Thyroid gland (tissue), 4 donors: ENCODE measurements around the gene GORASP2. TPM values are rescaled to one million over a fixed set of nuclear protein-coding genes. Genes with fewer than 3 reads are reported as not detected.

Source experiments
- DNase-seq, 2 donors: peaks; one replicate each; pipeline ENCODE4 v3.0.0-alpha.2; 2019
- H3K27ac ChIP-seq, 3 donors: fragments of 200-600 bp; sonication (generic); 1 replicate in 2 of 3; 2 replicates in 1 of 3; pipeline ENCODE4 v1.5.1; 2016 to 2019; ENCODE audit warnings: mild to moderate bottlenecking in 1 of 3, moderate library complexity in 1 of 3
- H3K27me3 ChIP-seq: fragments of 200-600 bp; sonication (generic); one replicate; pipeline ENCODE4 v1.5.1; 2019
- H3K36me3 ChIP-seq, 2 donors: fragments of 200-600 bp; sonication (generic); one replicate each; pipeline ENCODE4 v1.5.1; 2016 to 2019
- H3K4me1 ChIP-seq, 2 donors: fragments of 200-600 bp; sonication (generic); one replicate each; pipeline ENCODE4 v1.5.1; 2017 to 2019
- H3K4me3 ChIP-seq, 3 donors: fragments of 200-600 bp; sonication (generic); replicated peaks in 1 of 3; 1 replicate in 2 of 3; 2 replicates in 1 of 3; pipeline ENCODE4 v1.5.1; 2016; ENCODE audit warnings: mild to moderate bottlenecking in 1 of 3
- H3K9me3 ChIP-seq: fragments of 200-600 bp; sonication (generic); one replicate; pipeline ENCODE4 v1.5.1; 2017
- CTCF ChIP-seq, 6 experiments: fragments of 200-600 bp in 3 of 6; fragments of 450-650 bp in 3 of 6; sonication (generic) in 3 of 6; IDR thresholded peaks; one replicate each; pipeline ENCODE4 v1.5.1; 2016 to 2019; ENCODE audit warnings: antibody characterized with exemption in 6 of 6, mild to moderate bottlenecking in 2 of 6, inconsistent platforms in 1 of 6, moderate library complexity in 1 of 6
- POLR2A ChIP-seq, 2 donors: fragments of 450-650 bp; IDR thresholded peaks; one replicate each; pipeline ENCODE4 v1.6.1; 2017; ENCODE audit warnings: antibody characterized with exemption in 2 of 2, mild to moderate bottlenecking in 2 of 2, moderate library complexity in 1 of 2
- WGBS, 2 donors: methylation state at CpG; one replicate each; pipeline ENCODE4 v1.1.5; 2017; 5-methylcytosine and 5-hydroxymethylcytosine counted together
- intact Hi-C: fragments of 100-400 bp; cut with DNase I; formaldehyde crosslinking; loops from one replicate; pipeline ENCODE4 v1.15.1; 2023
- total RNA-seq, 4 donors: library from RNA; depleted of rRNA; stranded (reverse); fragments of >200 nt; gene quantifications; one replicate each; pipeline ENCODE4 v1.2.3, GENCODE V29; 2016

GORASP2 gene
- total RNA-seq, 4 donors from 2014 or later = 79.6 to 114 (median 87.1) TPM

GRCh38 chr2:171013851-171014250, 84.8 kb downstream of the GORASP2 start:
- peaks cover 0 to 15% of the 10 kb centered on the region in 2 donors for H3K36me3 ChIP-seq
- H3K27ac ChIP-seq = no peak overlapping the region
- WGBS, 2 donors = 56 to 95% methylated on average over 1 of the region's 1 CpG
- no peaks in the 10 kb centered on the region for H3K4me1 ChIP-seq
- no peak for DNase-seq
- no peak for TF ChIP-seq POLR2A (IDR thresholded peaks at IDR 0.05)
- no peak for TF ChIP-seq CTCF (IDR thresholded peaks at IDR 0.05)
- intact Hi-C loops = no loop called here
- no peak overlapping the region for H3K4me3 ChIP-seq
- H3K9me3 ChIP-seq = no peaks in the 10 kb centered on the region
- no peaks in the 10 kb centered on the region for H3K27me3 ChIP-seq

- Histone ChIP-seq H3K27ac (no peak overlapping the region), H3K4me1 (no peaks in the 10 kb centered on the region), H3K27me3 (no peaks in the 10 kb centered on the region), H3K4me3 (no peak overlapping the region), H3K36me3 (peaks cover 0 to 7% of the 10 kb centered on the region in 2 donors), H3K9me3 (no peaks in the 10 kb centered on the region)
- DNase-seq = no peak
- WGBS, 2 donors = 97 to 98% methylated on average over 9 of the region's 9 CpGs
- TF ChIP-seq CTCF (IDR thresholded peaks at IDR 0.05) = no peak
- no peak for TF ChIP-seq POLR2A (IDR thresholded peaks at IDR 0.05)
- intact Hi-C loops = no loop called here
Measured at GRCh38 chr2:171016125-171016524, 87.1 kb downstream of the GORASP2 start.

Other genes with a start within 250 kb of the GORASP2 start
- gene SP5, start 213.9 kb upstream of the GORASP2 start, total RNA-seq = under 1 TPM in 1 of 4 donors, not detected in 3; 0.56 TPM
- not detected for gene ERICH2, start 158.9 kb upstream of the GORASP2 start, total RNA-seq
- under 1 TPM; 0.11 to 0.94 (median 0.46) TPM for gene GAD1, start 112.4 kb upstream of the GORASP2 start, total RNA-seq
- 10 to 100 TPM; 41.0 to 57.6 (median 51.6) TPM for gene TLK1, start 231.6 kb downstream of the GORASP2 start, total RNA-seq